ENCODE results near the gene STRBP. TPM values are rescaled to one million over a fixed set of nuclear protein-coding genes. Genes with fewer than 3 reads are reported as not detected.

Gene STRBP
- total and polyA plus RNA-seq, 2 of the 8 experiments (the other 6 are each of a cell fraction or from before 2014, with no cell fraction given): 29.7 to 105 TPM

DNA sequence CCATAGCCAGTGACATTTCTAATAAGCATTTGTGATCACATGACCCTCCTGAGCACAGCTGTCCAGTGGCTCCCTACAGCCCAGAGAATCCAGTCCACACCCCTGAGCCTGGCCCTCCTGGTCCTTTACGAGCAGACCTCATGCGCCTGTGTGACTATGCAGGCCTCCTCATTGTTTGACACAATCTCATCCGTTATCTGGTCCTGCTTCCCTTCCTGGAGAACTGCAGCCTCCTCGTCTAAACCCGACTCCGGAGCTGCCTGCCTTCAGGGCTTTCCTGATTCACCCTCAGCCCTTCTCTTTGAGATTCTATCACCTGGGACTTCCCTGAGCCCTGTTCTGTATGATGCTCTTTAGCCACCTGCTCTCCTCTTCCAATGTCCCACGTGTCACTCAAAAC, 155.2 kb downstream of the STRBP start:
- Histone ChIP-seq H3K4me2 (ENCODE audit: insufficient read depth in 1 of 2, low read depth in 2 of 2, low read length in 2 of 2) (no peak overlapping the region), H4K5ac (ENCODE audit: insufficient read length, low read depth, low read length) (no peak overlapping the region)

More for the DNA sequence above, 155.2 kb downstream of the STRBP start:
- FAIRE-seq (no peak), DNase-seq (ENCODE audit: low read depth in 1 of 2, low spot score in 2 of 2) (no peak)
- H2BK12ac ChIP-seq (ENCODE audit: low read depth, low read length): no peak overlapping the region
- H2BK5ac ChIP-seq (ENCODE audit: low read depth, low read length): no peak overlapping the region
- no peak for TF ChIP-seq RFX5 (IDR thresholded peaks at IDR 0.05; ENCODE audit: borderline replicate concordance, low read depth, low read length)
- TF ChIP-seq FOSL1 (IDR thresholded peaks at IDR 0.05; ENCODE audit: insufficient read depth, low read depth, low read length): no peak
- TF ChIP-seq EZH2 (IDR thresholded peaks at IDR 0.05; ENCODE audit: low read depth, low read length, severe bottlenecking): no peak
- no peak for TF ChIP-seq EGR1 (IDR thresholded peaks at IDR 0.05; ENCODE audit: borderline replicate concordance, low read depth, low read length)
- no peak for TF ChIP-seq PHF8 (conservative IDR thresholded peaks at IDR 0.05; ENCODE audit: low read depth, low read length)
- no peak for TF ChIP-seq POLR2A (IDR thresholded peaks at IDR 0.05; ENCODE audit: control extremely low read depth in 1 of 2, low read depth in 2 of 2, low read length in 2 of 2)
- no peak for TF ChIP-seq RXRA (IDR thresholded peaks at IDR 0.05; ENCODE audit: insufficient read depth, low read depth, low read length)
- no peak for TF ChIP-seq CHD2 (IDR thresholded peaks at IDR 0.05; ENCODE audit: low read length)
- no peak for TF ChIP-seq ATF3 (IDR thresholded peaks at IDR 0.05; ENCODE audit: insufficient read depth, low read depth, low read length)
- TF ChIP-seq POU5F1 (IDR thresholded peaks at IDR 0.05; ENCODE audit: low read depth, low read length): no peak
- TF ChIP-seq BRCA1 (IDR thresholded peaks at IDR 0.05; ENCODE audit: low read depth, low read length): no peak
- no peak for TF ChIP-seq MAFK (IDR thresholded peaks at IDR 0.05; ENCODE audit: low read depth, low read length)
- TF ChIP-seq ZNF274 (IDR thresholded peaks at IDR 0.05; ENCODE audit: borderline replicate concordance, extremely low read depth, low read length): no peak
- peaks cover 2% of the 10 kb centered on the region; the same call in 1 of the 2 replicates for H3K79me1 ChIP-seq (ENCODE audit: low read depth, low read length)
- no peak overlapping the region for H3K14ac ChIP-seq (ENCODE audit: insufficient read length)
- H3K4me3 ChIP-seq (ENCODE audit: extremely low read depth in 1 of 4, insufficient read depth in 2 of 4, low read depth in 3 of 4, low read length in 4 of 4): no peak overlapping the region
- no peak overlapping the region for H3K56ac ChIP-seq (replicated peaks; ENCODE audit: insufficient read length, low read depth, low read length)
- H3K4me1 ChIP-seq (replicated peaks in 1 of 4; ENCODE audit: control insufficient read depth in 3 of 4, insufficient read depth in 4 of 4, low read length in 3 of 4): peaks cover 0 to 11% (median 5%) of the 10 kb centered on the region in 4 experiments; a peak in 5 of 7 replicates
- H2BK20ac ChIP-seq (ENCODE audit: low read length): no peak overlapping the region
- no peak overlapping the region for H3K4ac ChIP-seq (replicated peaks; ENCODE audit: insufficient read length, low read depth, low read length)
- ChIA-PET POLR2A (ENCODE audit: partially characterized antibody) (interaction anchor here (1.7 to 1.8 kb wide), 2 partner anchors 13 to 205 kb away, joined by 3 to 6 read pairs; no protein-coding TSS in a partner anchor), CTCF (ENCODE audit: partially characterized antibody) (interaction anchor here (1.5 to 3.3 kb wide), 3 partner anchors 11 to 236 kb away, joined by 4 to 21 read pairs (median 9); no protein-coding TSS in a partner anchor)
- H4K8ac ChIP-seq (ENCODE audit: extremely low read depth, insufficient read depth, low read length): no peak overlapping the region
- H2AFZ ChIP-seq (ENCODE audit: low read length): no peak overlapping the region
- WGBS, 2 experiments (ENCODE audit: extremely low coverage in 1 of 2, insufficient coverage in 1 of 2, insufficient read length in 1 of 2, insufficient replicate concordance in 2 of 2, low coverage in 1 of 2, low lambda C conversion rate in 2 of 2, missing lambda C conversion rate in 1 of 2): 91% methylated on average over 7 of the region's 7 CpGs; no CpG with 5 or more reads in 1 of the 2 experiments
- no peak overlapping the region for H2BK15ac ChIP-seq (ENCODE audit: low read length)
- no peak overlapping the region for H2AK5ac ChIP-seq (ENCODE audit: low read depth, low read length)
- no peak overlapping the region for H4K91ac ChIP-seq (replicated peaks; ENCODE audit: insufficient read length, low read length)
- no peak overlapping the region for H3K18ac ChIP-seq (ENCODE audit: extremely low read depth, low read length)
- no peak overlapping the region for H3K23ac ChIP-seq (ENCODE audit: insufficient read length)
- no peaks in the 10 kb centered on the region for H3K23me2 ChIP-seq (ENCODE audit: low read depth, low read length)
- H3K36me3 ChIP-seq (ENCODE audit: control insufficient read depth in 2 of 4, insufficient read depth in 4 of 4, low read length in 3 of 4): peaks cover 4 to 23% (median 16%) of the 10 kb centered on the region in 4 experiments; a peak in 7 of 8 replicates
- no peak overlapping the region for H2BK120ac ChIP-seq (replicated peaks; ENCODE audit: low read depth, low read length)
- H3K79me2 ChIP-seq (ENCODE audit: control insufficient read depth in 1 of 2, insufficient read depth in 2 of 2, low read length in 2 of 2): no peaks in the 10 kb centered on the region
- H3K27ac ChIP-seq (ENCODE audit: low read depth, low read length): no peak overlapping the region
- H3K27me3 ChIP-seq (replicated peaks in 1 of 4; ENCODE audit: control insufficient read depth in 3 of 4, extremely low read depth in 1 of 4, insufficient read depth in 3 of 4, low read length in 3 of 4): no peaks in the 10 kb centered on the region
- peak overlapping the region in 1 of 4 experiments; percentile 19; a peak in 1 of 7 replicates for H3K9ac ChIP-seq (replicated peaks in 1 of 4; ENCODE audit: extremely low read depth in 1 of 4, low read depth in 3 of 4, low read length in 3 of 4)
- H3K9me3 ChIP-seq (ENCODE audit: insufficient read depth in 2 of 2, low read depth in 1 of 2, low read length in 1 of 2): no peaks in the 10 kb centered on the region
- peaks cover 3 to 9% of the 10 kb centered on the region in 2 experiments for H4K20me1 ChIP-seq (replicated peaks in 1 of 2; ENCODE audit: control insufficient read depth in 1 of 2, insufficient read depth in 2 of 2, low read length in 2 of 2)

Data from H1 (cell line).